GM04504 (cell line): Measurements from ENCODE around the gene CPOX.

Experiments used
- DNase-seq: peaks from one replicate; pipeline ENCODE4 v3.0.0-alpha.2; 2012; ENCODE audit warnings: low read depth

CPOX gene

DNA sequence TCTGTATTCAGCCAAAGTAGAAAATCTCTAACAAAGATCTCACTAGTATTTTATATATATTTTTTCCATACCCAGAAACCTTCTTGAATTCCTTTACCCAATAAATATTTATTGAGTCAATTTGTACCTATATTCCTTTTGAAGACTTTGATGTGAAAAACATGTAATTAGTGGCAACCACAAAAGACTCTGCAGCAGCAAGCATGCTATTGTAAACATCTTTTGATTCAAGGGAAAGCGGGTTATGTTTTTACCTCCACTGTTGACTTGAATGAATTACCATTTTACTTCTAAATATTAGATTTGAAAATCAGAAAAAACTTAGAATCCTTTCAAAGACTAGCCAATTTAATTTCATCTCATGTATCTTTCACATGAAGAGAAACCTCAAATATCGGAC, 59.2 kb downstream of the CPOX start:
- no peak for DNase-seq

DNA sequence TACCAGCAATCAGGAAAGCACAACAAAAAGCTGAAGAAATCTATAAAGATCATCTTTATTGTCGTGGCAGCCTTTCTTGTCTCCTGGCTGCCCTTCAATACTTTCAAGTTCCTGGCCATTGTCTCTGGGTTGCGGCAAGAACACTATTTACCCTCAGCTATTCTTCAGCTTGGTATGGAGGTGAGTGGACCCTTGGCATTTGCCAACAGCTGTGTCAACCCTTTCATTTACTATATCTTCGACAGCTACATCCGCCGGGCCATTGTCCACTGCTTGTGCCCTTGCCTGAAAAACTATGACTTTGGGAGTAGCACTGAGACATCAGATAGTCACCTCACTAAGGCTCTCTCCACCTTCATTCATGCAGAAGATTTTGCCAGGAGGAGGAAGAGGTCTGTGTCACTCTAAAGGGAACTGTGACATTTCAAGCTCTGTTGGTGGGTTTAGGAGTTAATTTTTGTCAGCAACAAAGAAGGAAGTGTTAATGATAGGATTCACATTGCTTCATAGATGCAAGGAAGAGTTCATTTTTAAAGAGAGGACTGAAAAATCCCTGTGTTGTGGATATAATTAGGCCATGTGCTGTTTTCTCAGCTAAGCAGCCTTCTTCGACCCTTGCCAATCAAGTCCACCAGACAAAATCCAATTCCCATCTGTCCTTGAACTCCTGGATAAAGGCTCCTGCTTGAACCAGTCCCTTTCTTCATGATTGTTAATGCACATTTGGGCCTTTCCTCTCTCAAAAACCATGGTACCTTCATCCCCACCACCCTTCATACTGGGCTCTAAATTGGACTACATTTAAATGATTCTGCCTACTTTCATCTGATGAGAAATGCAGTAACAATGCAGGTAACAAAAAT, 60.5 kb downstream of the CPOX start:
- DNase-seq: no peak

DNA sequence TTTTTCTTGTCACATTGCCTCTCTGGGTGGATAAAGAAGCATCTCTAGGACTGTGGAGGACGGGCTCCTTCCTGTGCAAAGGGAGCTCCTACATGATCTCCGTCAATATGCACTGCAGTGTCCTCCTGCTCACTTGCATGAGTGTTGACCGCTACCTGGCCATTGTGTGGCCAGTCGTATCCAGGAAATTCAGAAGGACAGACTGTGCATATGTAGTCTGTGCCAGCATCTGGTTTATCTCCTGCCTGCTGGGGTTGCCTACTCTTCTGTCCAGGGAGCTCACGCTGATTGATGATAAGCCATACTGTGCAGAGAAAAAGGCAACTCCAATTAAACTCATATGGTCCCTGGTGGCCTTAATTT, 61.2 kb downstream of the CPOX start:
- DNase-seq: no peak

DNA sequence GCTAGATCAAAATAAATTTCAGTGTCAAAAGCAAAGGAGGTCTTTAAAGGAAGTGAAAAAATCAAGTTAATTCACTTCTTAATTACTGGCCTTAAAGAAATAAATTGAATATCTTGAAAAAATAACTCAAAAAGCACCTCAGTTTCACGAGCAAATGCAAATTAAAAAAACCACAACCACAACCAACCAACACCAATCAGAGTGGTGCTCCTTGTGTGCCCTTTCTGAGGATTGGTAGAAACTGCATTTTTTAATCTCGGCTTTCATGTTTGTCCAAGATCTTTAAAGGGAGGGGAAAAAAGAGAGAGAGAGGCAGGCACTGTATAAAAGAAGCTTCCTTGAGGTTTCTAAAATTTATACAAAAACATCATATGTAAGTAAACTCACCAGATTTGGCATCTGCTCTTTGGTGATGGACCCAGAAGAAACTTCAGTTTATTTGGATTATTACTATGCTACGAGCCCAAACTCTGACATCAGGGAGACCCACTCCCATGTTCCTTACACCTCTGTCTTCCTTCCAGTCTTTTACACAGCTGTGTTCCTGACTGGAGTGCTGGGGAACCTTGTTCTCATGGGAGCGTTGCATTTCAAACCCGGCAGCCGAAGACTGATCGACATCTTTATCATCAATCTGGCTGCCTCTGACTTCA, 61.7 kb downstream of the CPOX start, which contains the start of gene GPR15:
Gene GPR15 (plus strand): TSS at position 357 of the 653 bp plus-strand sequence. CDS start 56 bp downstream, at position 413.
- no peak for DNase-seq

DNA sequence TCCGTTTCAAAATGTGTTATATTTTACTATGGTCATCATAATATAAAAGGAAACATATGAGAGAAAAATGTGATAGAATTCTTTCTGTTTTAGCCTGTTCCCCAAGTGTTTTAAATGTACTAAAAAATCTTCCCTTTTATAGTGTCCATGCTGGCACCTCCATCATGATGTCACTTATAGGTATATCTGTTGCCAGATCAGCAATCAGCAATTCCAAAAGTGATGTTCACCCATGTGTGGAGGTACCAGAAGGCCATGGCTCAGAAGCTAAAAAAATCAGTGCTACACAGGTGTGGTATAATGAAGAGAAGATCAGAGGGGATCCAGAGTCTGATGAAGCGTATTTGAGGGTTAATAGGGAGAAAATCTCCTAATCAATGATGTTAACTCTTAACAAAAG, 62.7 kb downstream of the CPOX start:
- no peak for DNase-seq

DNA sequence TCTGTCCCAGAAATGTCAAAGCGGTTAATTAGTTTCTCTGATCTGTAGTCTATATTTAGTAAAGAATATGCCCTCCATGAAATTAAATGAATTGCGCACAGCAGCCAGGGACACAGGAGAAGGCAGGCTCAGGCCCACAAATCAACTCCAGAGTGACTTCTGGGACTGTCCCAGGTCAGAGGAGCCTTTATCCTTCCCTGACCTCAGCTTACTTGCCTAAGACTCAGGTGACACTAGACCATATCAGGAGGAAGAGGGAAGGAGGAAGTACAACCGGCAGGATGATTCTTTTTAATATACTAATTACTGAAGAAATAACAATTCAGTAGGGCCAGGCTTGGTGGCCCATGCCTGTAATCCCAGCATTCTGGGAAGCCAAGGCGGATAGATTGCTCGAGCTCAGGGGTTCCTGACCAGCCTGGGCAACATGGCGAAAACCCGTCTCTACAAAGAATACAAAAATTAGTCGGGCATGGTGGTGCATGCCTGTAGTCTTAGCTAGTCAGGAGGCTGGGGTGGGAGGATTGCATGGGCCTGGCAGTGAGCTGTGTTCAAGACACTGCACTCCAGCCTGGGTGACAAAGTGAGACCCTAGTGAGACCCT, 63.5 kb downstream of the CPOX start:
- DNase-seq: no peak
